GM12891 (cell line): Measurements from ENCODE around the gene TRIP12.
"Not testable (repeated sequence)": the region's sequence is repeated elsewhere in the genome, so short reads cannot be mapped to it uniquely, and the experiment has no call there.

Source experiments
- PAX5 ChIP-seq: IDR thresholded peaks from 2 replicates; pipeline ENCODE4 v1.6.1; 2011; ENCODE audit warnings: low read length, moderate library complexity, mild to moderate bottlenecking; ENCODE audit not compliant: insufficient read depth, severe bottlenecking
- POLR2A ChIP-seq: IDR thresholded peaks from 2 replicates; pipeline ENCODE4 v1.6.1; 2011; ENCODE audit warnings: low read depth, low read length, control low read depth
- POLR2AphosphoS5 ChIP-seq: IDR thresholded peaks from 2 replicates; pipeline ENCODE4 v1.6.1; 2011; ENCODE audit warnings: low read depth, low read length, control low read depth
- POU2F2 ChIP-seq: IDR thresholded peaks from 2 replicates; pipeline ENCODE4 v1.6.1; 2011; ENCODE audit warnings: low read depth, mild to moderate bottlenecking, control low read depth, low read length, moderate library complexity
- SPI1 ChIP-seq: IDR thresholded peaks from 2 replicates; pipeline ENCODE4 v1.6.1; 2011; ENCODE audit warnings: low read depth, low read length, control low read depth
- TAF1 ChIP-seq: IDR thresholded peaks from 2 replicates; pipeline ENCODE4 v1.6.1; 2011; ENCODE audit warnings: low read depth, low read length, control low read depth

GRCh38 chr2:229834368-229834767 lies 87.4 kb downstream of the TRIP12 start:
- not testable (repeated sequence) for TF ChIP-seq POLR2AphosphoS5, POLR2A, SPI1, TAF1, POU2F2, PAX5
